SKM-1 treated with dmso at 0.1 percent for 144 hours (cell line): ENCODE data around the gene MCM9.
A peak's percentile ranks its signal among the peaks of the same experiment; 100 is the strongest.
"Not testable (repeated sequence)": the region's sequence is repeated elsewhere in the genome, so short reads cannot be mapped to it uniquely, and the experiment has no call there.

Experiments used
- DNase-seq: peaks from one replicate; lab custom pipeline; 2025; ENCODE audit not compliant: unreplicated experiment; lab: John Stamatoyannopoulos, UW

Gene MCM9

DNA sequence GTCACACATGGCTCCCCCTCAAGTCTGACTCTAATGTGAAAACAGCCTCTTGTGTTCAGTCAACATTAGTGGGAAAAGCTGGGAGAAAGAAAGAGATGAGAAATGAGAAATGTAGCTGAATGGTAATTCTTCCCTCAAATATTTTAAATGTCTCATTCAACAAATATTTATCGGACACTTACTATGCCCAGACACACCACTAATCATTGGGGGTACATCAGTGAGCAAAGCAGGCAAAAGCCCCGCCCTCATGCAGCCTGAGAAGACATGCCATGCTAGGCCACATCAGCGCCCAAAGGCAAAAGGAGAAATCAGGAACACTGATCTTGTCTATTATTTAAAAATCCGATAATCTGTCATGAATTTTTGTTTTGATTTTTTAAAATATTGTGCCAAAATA lies 130.9 kb downstream of the MCM9 start:
- DNase-seq: no peak

- DNase-seq: no peak
These were observed 133.7 kb downstream of the MCM9 start for GRCh38 chr6:118801257-118801656.

GRCh38 chr6:118800394-118801071 lies 134.4 kb downstream of the MCM9 start:
- peak; percentile 75 for DNase-seq

DNA sequence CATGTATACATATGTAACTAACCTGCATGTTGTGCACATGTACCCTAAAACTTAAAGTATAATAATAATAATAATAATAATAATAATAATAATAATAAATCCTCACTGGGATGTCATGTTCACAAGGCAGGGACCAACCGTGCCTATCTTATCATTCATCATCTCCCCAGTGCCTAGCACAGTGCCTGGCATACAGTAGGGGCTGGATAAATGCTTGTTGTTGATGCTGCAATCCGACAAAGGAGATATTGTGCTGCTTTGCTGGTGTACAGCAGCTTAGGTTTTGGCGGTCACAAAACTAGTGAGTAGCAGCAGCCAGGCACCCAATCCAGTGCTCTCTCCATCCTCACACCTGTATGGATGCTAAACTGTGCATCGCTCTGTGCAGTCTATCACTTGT lies 135.1 kb downstream of the MCM9 start:
- no peak for DNase-seq

GRCh38 chr6:118796548-118796947 lies 138.4 kb downstream of the MCM9 start:
- DNase-seq: not testable (repeated sequence)

DNA sequence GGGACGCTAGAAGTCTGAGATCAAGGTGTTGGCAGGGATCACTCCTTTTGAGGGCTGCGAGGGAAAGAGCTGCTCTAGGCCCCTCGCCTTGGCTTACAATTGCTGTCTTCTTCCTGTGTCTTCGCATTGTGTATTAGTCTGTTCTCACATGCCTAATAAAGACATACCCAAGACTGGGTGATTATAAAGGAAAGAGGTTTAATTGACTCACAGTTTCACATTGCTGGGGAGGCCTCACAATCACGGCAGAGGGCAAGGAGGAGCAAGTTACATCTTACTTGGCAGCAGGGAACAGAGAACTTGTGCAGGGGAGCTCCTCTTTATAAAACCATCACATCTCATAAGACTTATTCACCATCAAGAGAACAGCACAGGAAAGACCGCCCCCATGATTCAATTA lies 143.5 kb downstream of the MCM9 start:
- no peak for DNase-seq

GRCh38 chr6:118789954-118790353 lies 145.0 kb downstream of the MCM9 start:
- no peak for DNase-seq

GRCh38 chr6:118789419-118789818 lies 145.5 kb downstream of the MCM9 start:
- no peak for DNase-seq

GRCh38 chr6:118788702-118789101 lies 146.3 kb downstream of the MCM9 start:
- DNase-seq: no peak

GRCh38 chr6:118787724-118788423 lies 147.1 kb downstream of the MCM9 start:
- no peak for DNase-seq

DNA sequence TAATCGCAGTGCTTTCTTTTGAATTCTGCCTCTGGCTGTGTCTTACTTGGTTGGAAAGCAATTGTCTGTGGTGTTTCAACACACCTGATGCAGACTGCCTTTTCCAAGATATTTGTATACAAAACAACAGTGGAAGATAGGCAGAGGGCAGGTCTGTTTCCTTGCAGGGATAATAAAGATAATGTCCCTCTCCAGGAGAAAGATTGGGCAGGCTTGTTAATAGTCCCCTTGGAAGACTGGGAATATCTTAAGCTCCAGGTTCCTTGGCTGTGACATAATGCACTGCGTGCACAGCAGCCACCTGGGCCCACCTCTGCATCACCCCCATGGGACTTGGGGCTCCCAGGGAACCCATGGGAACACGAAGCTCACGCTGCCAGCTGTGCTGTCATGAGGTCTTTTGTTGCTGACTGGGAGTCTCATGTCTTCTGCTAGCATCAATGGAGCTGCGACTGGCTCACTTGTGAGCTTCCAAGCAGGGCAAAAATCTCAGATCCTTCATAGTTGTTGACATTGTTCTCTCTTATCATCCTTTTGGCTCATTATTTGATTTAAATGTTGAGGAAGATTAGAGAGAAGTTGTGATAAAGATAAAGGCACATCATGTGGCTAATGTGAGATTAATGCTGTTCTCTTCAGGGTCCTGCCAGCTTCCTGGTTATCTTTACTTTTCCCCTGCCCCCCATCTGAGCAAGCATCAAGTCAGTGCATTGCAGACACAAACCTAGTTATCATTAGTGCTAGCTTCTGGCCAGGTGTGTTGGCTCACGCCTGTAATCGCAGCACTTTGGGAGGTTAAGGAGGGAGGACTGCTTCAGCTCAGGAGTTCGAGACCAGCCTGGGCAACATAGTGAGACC lies 148.1 kb downstream of the MCM9 start:
- no peak for DNase-seq

DNA sequence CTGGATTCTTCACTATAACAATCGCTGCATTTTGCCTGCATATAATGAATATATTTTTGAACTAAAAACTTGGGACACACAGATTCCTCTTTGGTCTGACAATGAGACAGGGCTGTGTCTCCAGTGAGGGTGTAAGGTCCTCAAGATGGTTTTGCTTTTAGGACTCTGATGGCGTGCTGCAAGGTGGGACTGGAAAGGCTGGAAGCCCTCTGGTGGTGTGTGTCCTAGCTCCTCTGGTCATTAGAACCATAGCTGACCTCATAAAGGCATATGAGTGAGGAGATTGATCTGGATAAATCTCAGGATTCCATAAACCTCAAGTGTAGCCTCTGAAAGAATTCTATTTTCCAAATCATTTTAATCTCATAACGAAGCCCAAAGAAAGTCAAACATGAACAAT lies 149.4 kb downstream of the MCM9 start:
- DNase-seq: no peak

DNA sequence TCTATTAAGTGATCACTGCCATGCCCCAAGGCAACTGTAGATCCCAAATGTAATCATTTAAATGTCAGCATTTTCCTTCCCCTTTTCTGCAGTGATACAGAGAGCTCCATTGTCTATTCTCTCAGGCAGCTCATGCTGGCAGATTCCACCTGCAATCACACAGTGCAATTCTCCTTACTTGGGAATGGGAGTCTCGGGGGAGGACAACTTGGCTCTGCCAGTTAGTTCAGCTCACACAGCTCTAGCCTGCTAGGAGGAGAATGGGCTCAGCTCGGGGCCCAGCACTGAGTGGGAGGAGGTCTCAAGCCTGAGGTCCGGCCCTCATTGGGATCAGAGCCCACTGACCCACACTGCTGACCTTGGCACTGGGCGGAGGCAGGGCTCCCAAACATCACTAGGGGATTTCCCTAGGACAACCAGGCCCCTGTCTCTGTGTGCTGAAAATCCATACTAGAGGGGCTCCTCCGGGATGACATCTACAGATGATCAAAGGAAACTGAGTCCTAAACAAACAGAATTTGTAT lies 150.3 kb downstream of the MCM9 start:
- no peak for DNase-seq

GRCh38 chr6:118783931-118784550 lies 150.9 kb downstream of the MCM9 start:
- DNase-seq: no peak

- DNase-seq: no peak
These were observed 152.3 kb downstream of the MCM9 start for GRCh38 chr6:118782651-118783050.

DNA sequence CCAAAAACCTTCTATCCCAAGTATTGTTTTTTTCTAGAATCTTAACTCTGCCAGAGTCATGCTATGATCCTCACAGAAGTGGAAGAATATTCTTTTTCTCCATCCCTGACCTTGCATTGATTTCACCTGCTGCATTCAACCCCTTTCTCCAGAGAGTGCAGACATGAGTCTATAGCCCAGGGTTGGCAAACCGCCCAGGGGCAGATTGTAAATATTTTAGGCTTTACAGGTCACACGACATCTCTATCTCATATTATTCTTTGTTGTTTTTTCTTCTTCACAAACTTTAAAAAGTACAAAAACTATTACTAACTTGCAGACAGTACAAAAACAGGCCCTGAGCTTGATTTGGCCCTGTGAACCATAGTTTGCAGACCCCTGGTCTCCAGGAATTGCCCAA lies 153.1 kb downstream of the MCM9 start:
- no peak for DNase-seq

DNA sequence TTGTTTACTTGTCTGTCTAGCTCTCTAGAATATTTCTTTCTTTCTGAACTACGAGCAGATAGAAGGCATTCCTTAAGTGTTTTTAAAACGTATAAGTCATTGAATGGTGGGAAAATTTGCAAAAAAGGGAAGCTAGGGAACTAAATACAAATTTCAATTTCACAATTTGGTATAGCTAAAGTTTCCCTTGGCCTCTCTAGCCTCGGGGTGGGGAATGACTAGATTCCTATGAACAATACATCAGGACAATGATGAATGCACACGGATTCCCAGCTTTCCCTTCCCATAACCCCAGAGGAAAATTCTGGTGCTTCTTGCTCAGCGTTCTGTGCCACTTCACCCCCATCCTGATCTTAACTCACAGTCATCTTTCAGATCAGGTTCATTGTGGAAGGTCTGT lies 154.3 kb downstream of the MCM9 start:
- no peak for DNase-seq

DNA sequence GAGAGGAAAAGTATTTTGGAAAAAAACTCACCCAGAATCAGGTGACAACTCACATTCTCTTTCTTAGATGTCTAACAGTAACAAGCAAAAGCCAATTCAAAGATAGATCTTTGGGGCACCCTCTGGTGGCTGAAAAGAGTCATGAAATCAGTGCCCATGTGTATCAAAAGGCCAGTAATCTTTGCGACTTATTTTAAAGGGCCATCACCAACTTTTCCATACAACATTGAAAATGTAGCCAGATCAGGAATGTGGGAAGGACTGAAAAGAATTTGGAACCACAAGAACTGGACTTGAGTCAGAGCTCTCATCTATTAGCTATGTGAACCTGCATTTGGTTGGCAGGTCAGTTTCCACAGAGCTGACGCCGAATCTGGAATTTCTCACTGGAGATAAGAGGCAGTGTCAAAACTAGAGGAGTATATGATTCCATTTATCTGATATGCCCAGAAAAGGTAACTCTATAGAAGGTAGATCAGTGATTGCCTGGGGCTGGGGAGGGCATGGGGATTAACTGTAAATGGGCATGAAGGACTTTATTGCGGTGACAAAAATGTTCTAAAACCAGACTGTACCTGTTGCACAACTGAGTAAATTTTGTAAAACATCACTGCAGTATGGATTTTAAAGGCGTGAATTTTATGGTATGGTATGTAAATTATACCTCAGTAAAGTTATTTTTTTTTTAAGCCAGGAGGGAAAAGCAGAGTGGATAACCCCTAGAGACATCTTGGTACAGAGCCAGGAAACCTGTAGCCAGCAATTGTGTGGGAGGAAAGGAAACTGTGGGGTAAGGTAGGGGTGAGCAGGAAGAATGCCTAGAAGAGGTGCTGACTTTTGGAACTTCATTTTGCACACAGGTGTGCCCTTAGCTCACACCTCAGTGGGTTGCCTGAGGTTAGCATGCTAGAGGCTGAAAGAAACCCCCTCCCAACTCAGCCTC lies 158.1 kb downstream of the MCM9 start:
- peak; percentile 54 for DNase-seq

DNA sequence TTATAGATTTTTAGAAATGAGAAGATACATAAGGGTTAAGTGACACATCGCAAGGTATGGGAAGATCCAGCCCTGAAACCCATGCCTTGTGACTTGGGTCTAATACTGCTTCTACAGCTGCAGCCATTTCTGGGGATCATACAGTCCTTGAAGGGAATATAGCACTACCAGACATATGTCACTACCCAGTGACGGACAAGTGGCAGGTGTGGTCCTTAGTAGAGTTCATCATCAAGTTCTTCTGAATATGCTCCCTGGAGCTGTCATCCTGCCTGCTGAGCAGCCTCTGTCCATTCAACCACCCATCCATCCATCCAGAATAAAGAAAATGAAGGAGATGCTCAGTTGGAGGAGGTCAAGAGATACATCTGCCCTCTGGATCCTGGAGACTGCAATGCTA lies 159.6 kb downstream of the MCM9 start:
- no peak for DNase-seq

GRCh38 chr6:118774581-118774980 lies 160.4 kb downstream of the MCM9 start:
- DNase-seq: no peak
